MCF 10A (cell line): ENCODE measurements around the gene ULBP3. TPM values are rescaled to one million over a fixed set of nuclear protein-coding genes. Genes with fewer than 3 reads are reported as not detected.

ENCODE experiments used
- BruUV-seq: library from RNA; stranded (reverse); fragments of 400-500 nt; replicated peaks from 2 replicates; lab custom pipeline; 2021; lab: Mats Ljungman, UMichigan
- CTCF ChIA-PET: fragments of 300-600 bp; sonication (Branson Sonifier 250); formaldehyde crosslinking; extraction: SDS; loops from one replicate; lab custom pipeline; 2021; ENCODE audit warnings: antibody characterized with exemption, inconsistent platforms; lab: Yijun Ruan, JAX
- POLR2A ChIA-PET: fragments of 300-600, 350-650 bp; sonication (Branson Sonifier 250); formaldehyde crosslinking; extraction: SDS; loops from one replicate; lab custom pipeline; 2020; ENCODE audit warnings: antibody characterized with exemption, inconsistent platforms; lab: Yijun Ruan, JAX
- DNase-seq: peaks from one replicate; pipeline ENCODE4 v3.0.0-alpha.2; 2018; ENCODE audit not compliant: unreplicated experiment
- H3K27ac Mint-ChIP-seq: one replicate; pipeline ENCODE4 v1.8.0; 2022; ENCODE audit warnings: mild to moderate bottlenecking, low read depth, mixed read lengths; ENCODE audit not compliant: unreplicated experiment
- H3K27me3 Mint-ChIP-seq: one replicate; pipeline ENCODE4 v1.8.0; 2022; ENCODE audit warnings: mixed read lengths; ENCODE audit not compliant: insufficient read depth, unreplicated experiment
- H3K36me3 Mint-ChIP-seq: one replicate; pipeline ENCODE4 v1.8.0; 2022; ENCODE audit warnings: mild to moderate bottlenecking, moderate library complexity, mixed read lengths; ENCODE audit not compliant: insufficient read depth, unreplicated experiment
- H3K4me1 Mint-ChIP-seq: one replicate; pipeline ENCODE4 v1.8.0; 2022; ENCODE audit warnings: mixed read lengths; ENCODE audit not compliant: insufficient read depth, unreplicated experiment
- H3K4me3 Mint-ChIP-seq: one replicate; pipeline ENCODE4 v1.8.0; 2022; ENCODE audit warnings: mild to moderate bottlenecking, moderate library complexity, mixed read lengths; ENCODE audit not compliant: unreplicated experiment
- H3K9me3 Mint-ChIP-seq: one replicate; pipeline ENCODE4 v1.8.0; 2022; ENCODE audit warnings: mixed read lengths; ENCODE audit not compliant: unreplicated experiment
- CTCF ChIP-seq: fragments of 200-600 bp; IDR thresholded peaks from one replicate; pipeline ENCODE4 v1.8.0; 2022; ENCODE audit warnings: antibody characterized with exemption, mild to moderate bottlenecking; ENCODE audit not compliant: unreplicated experiment
- intact Hi-C: fragments of 100-400 bp; cut with micrococcal nuclease; formaldehyde crosslinking; loops from 2 replicates; pipeline ENCODE4 v1.14.1; 2022
- total RNA-seq: library from RNA; stranded (reverse); gene quantifications from 2 replicates; pipeline ENCODE4 v1.2.3, GENCODE V29; 2022

ULBP3 gene
- total RNA-seq, 1 experiment from 2014 or later: 4.9 TPM

GRCh38 chr6:150033207-150033771 lies 35.6 kb downstream of the ULBP3 start:
- peaks cover 1% of the 10 kb centered on the region for H3K4me1 Mint-ChIP-seq
- CTCF ChIA-PET: interaction anchor here (1.0 kb wide), 1 partner anchor 47 kb away, joined by 3 read pairs; no protein-coding TSS in a partner anchor
- TF ChIP-seq CTCF: no peak
- H3K27ac Mint-ChIP-seq: no peak overlapping the region
- POLR2A ChIA-PET: no interaction called here
- H3K27me3 Mint-ChIP-seq: peaks cover 22% of the 10 kb centered on the region
- H3K9me3 Mint-ChIP-seq: no peaks in the 10 kb centered on the region
- H3K36me3 Mint-ChIP-seq: no peaks in the 10 kb centered on the region
- no peak overlapping the region for H3K4me3 Mint-ChIP-seq
- DNase-seq: no peak
- no TSS peak for BruUV-seq
- intact Hi-C loops: no loop called here

GRCh38 chr6:150032598-150032997 lies 36.3 kb downstream of the ULBP3 start:
- TF ChIP-seq CTCF: no peak
- ChIA-PET CTCF (no interaction called here), POLR2A (no interaction called here)
- intact Hi-C loops: no loop called here
- Mint-ChIP-seq H3K36me3 (no peaks in the 10 kb centered on the region), H3K4me3 (no peak overlapping the region), H3K27me3 (peaks cover 15% of the 10 kb centered on the region), H3K4me1 (peaks cover 5% of the 10 kb centered on the region), H3K27ac (no peak overlapping the region), H3K9me3 (no peaks in the 10 kb centered on the region)
- no peak for DNase-seq
- no TSS peak for BruUV-seq

- H3K27me3 Mint-ChIP-seq: no peaks in the 10 kb centered on the region
- CTCF ChIA-PET: no interaction called here
- BruUV-seq: no TSS peak
Observed at GRCh38 chr6:150030611-150031010, 38.3 kb downstream of the ULBP3 start.

GRCh38 chr6:150029749-150030148 lies 39.2 kb downstream of the ULBP3 start:
- H3K9me3 Mint-ChIP-seq: no peaks in the 10 kb centered on the region
- ChIA-PET CTCF (no interaction called here), POLR2A (no interaction called here)
- H3K36me3 Mint-ChIP-seq: no peaks in the 10 kb centered on the region
- BruUV-seq: no TSS peak
- H3K4me1 Mint-ChIP-seq: peaks cover 18% of the 10 kb centered on the region
- H3K27me3 Mint-ChIP-seq: no peaks in the 10 kb centered on the region
- DNase-seq: no peak
- H3K4me3 Mint-ChIP-seq: no peak overlapping the region
- no peak for TF ChIP-seq CTCF
- H3K27ac Mint-ChIP-seq: no peak overlapping the region
- intact Hi-C loops: loop anchor here (5.0 kb wide), 1 partner anchor 38 kb away; the partner anchor contains the start of gene ULBP3

More at GRCh38 chr6:150030611-150031010, 38.3 kb downstream of the ULBP3 start:
- no peak for TF ChIP-seq CTCF
- Mint-ChIP-seq H3K4me3 (no peak overlapping the region), H3K36me3 (no peaks in the 10 kb centered on the region), H3K4me1 (peaks cover 11% of the 10 kb centered on the region), H3K27ac (no peak overlapping the region), H3K9me3 (no peaks in the 10 kb centered on the region)
- intact Hi-C loops: no loop called here
- POLR2A ChIA-PET: no interaction called here
- no peak for DNase-seq
